GM12878 (cell line): ENCODE measurements around the gene PLIN3. TPM values are rescaled to one million over a fixed set of nuclear protein-coding genes. Genes with fewer than 3 reads are reported as not detected.

Experiments
- ATAC-seq: fragments of 200-7000 bp; cut with Tn5 transposase; 3 replicates; pipeline ENCODE4 v1.9.1; 2020; ENCODE audit warnings: mild to moderate bottlenecking, moderate library complexity
- BruUV-seq: library from RNA; stranded (reverse); fragments of 400-500 nt; replicated peaks from 2 replicates; lab custom pipeline; 2021; lab: Mats Ljungman, UMichigan
- CTCF ChIA-PET: fragments of 300-600 bp; sonication (Branson Sonifier 250); formaldehyde crosslinking; extraction: SDS; loops from one replicate; lab custom pipeline; 2021; ENCODE audit warnings: inconsistent platforms; lab: Yijun Ruan, JAX
- POLR2A ChIA-PET: fragments of 350-600 bp; formaldehyde crosslinking; extraction: SDS; loops from one replicate; lab custom pipeline; 2021; ENCODE audit warnings: inconsistent platforms; lab: Charles Lee
- RAD21 ChIA-PET: fragments of 300-600 bp; sonication (Branson Sonifier 250); formaldehyde crosslinking; loops from one replicate; lab custom pipeline; 2023; ENCODE audit warnings: antibody characterized with exemption; ENCODE audit not compliant: unreplicated experiment; lab: Charles Lee
- SMC1A ChIA-PET: fragments of 300-600 bp; sonication (Branson Sonifier 250); formaldehyde crosslinking; loops from one replicate; lab custom pipeline; 2023; ENCODE audit not compliant: unreplicated experiment, uncharacterized antibody; lab: Charles Lee
- DNase-seq: peaks from one replicate; pipeline ENCODE4 v3.0.0-alpha.2; 2011; ENCODE audit warnings: low read depth, low spot score
- FAIRE-seq: peaks from 3 replicates; lab custom pipeline; 2011; peaks lifted over from hg19 to GRCh38; lab: Jason Lieb, UNC
- H2AFZ ChIP-seq: 2 replicates; pipeline ENCODE4 v1.6.0; 2011; ENCODE audit warnings: low read depth, low read length, control low read depth; ENCODE audit not compliant: control insufficient read depth
- H3K27ac ChIP-seq: 2 replicates; pipeline ENCODE4 v1.5.1; 2011; ENCODE audit warnings: control low read depth; ENCODE audit not compliant: control insufficient read depth, insufficient read depth
- H3K27me3 ChIP-seq, 2 experiments: replicated peaks in 1 of 2; 2 replicates each; pipeline versions ENCODE4 v1.6.0 to v1.6.1; 2011; ENCODE audit warnings: low read length in 1 of 2; ENCODE audit not compliant: control insufficient read depth in 2 of 2, insufficient read depth in 2 of 2
- H3K36me3 ChIP-seq, 2 experiments: 2 replicates each; pipeline ENCODE4 v1.5.1; 2011; ENCODE audit warnings: low read length in 1 of 2; ENCODE audit not compliant: control insufficient read depth in 2 of 2, insufficient read depth in 2 of 2
- H3K4me1 ChIP-seq: 2 replicates; pipeline ENCODE4 v1.6.1; 2011; ENCODE audit warnings: mild to moderate bottlenecking, low read length, moderate library complexity, mixed read lengths; ENCODE audit not compliant: control insufficient read depth, insufficient read depth
- H3K4me2 ChIP-seq: 2 replicates; pipeline ENCODE4 v1.6.0; 2011; ENCODE audit warnings: control low read depth; ENCODE audit not compliant: control insufficient read depth, insufficient read depth
- H3K4me3 ChIP-seq: fragments of 200-600 bp; sonication (generic); 2 replicates; pipeline ENCODE4 v1.5.1; 2016
- H3K79me2 ChIP-seq: 2 replicates; pipeline ENCODE4 v1.6.0; 2011; ENCODE audit warnings: low read length; ENCODE audit not compliant: control insufficient read depth, insufficient read depth
- H3K9ac ChIP-seq: 2 replicates; pipeline ENCODE4 v1.8.0; 2011; ENCODE audit warnings: low read length, control low read depth, mixed read lengths; ENCODE audit not compliant: control insufficient read depth, insufficient read depth
- H3K9me3 ChIP-seq: replicated peaks from 3 replicates; pipeline ENCODE4 v1.5.1; 2011; ENCODE audit warnings: mild to moderate bottlenecking, low read length; ENCODE audit not compliant: control insufficient read depth, insufficient read depth
- H4K20me1 ChIP-seq: 2 replicates; pipeline ENCODE4 v1.6.0; 2011; ENCODE audit not compliant: control insufficient read depth, insufficient read depth
- ATF2 ChIP-seq: IDR thresholded peaks from 2 replicates; pipeline ENCODE4 v1.6.1; 2012; ENCODE audit warnings: low read length, inconsistent platforms
- BRCA1 ChIP-seq: IDR thresholded peaks from 2 replicates; pipeline ENCODE4 v1.6.1; 2011; ENCODE audit warnings: low read depth, low read length, improper control_type of control experiment
- CBFB ChIP-seq: IDR thresholded peaks from 2 replicates; pipeline ENCODE4 v1.6.1; 2016; ENCODE audit warnings: antibody characterized with exemption, low read depth
- CHD4 ChIP-seq: fragments of 200-600 bp; sonication (generic); IDR thresholded peaks from 2 replicates; pipeline ENCODE4 v1.6.1; 2016; ENCODE audit warnings: mild to moderate bottlenecking
- CUX1 ChIP-seq: IDR thresholded peaks from 2 replicates; pipeline ENCODE4 v1.6.1; 2012; ENCODE audit warnings: improper control_type of control experiment, low read depth, low read length; ENCODE audit not compliant: insufficient replicate concordance
- EGR1 ChIP-seq, 2 experiments: IDR thresholded peaks; 1 replicate in 1 of 2; 2 replicates in 1 of 2; pipeline ENCODE4 v1.6.1; 2011 to 2012; ENCODE audit warnings: low read depth in 2 of 2, low read length in 2 of 2, borderline replicate concordance in 1 of 2, mild to moderate bottlenecking in 1 of 2, moderate library complexity in 1 of 2
- NFYA ChIP-seq: IDR thresholded peaks from 2 replicates; pipeline ENCODE4 v1.6.1; 2011; ENCODE audit warnings: low read depth, mild to moderate bottlenecking, low read length, improper control_type of control experiment, borderline replicate concordance
- NKRF ChIP-seq: fragments of 450-650 bp; conservative IDR thresholded peaks from 2 replicates; pipeline ENCODE4 v1.6.1; 2017; ENCODE audit warnings: mild to moderate bottlenecking, moderate library complexity
- POLR2AphosphoS2 ChIP-seq: IDR thresholded peaks from 2 replicates; pipeline ENCODE4 v1.6.1; 2011; ENCODE audit warnings: low read depth, mild to moderate bottlenecking, low read length, improper control_type of control experiment, moderate library complexity
- SMARCA5 ChIP-seq: fragments of 450-650 bp; IDR thresholded peaks from 2 replicates; pipeline ENCODE4 v1.6.1; 2017; ENCODE audit warnings: mild to moderate bottlenecking
- TCF3 ChIP-seq: IDR thresholded peaks from 2 replicates; pipeline ENCODE4 v1.6.1; 2012; ENCODE audit warnings: low read depth, mild to moderate bottlenecking, low read length, borderline replicate concordance; ENCODE audit not compliant: insufficient read depth
- USF1 ChIP-seq: IDR thresholded peaks from 2 replicates; pipeline ENCODE4 v1.6.1; 2011; ENCODE audit warnings: borderline replicate concordance, low read depth, mild to moderate bottlenecking, moderate library complexity, mixed read lengths, low read length; ENCODE audit not compliant: insufficient read depth; ENCODE audit errors: extremely low read length
- USF2 ChIP-seq: IDR thresholded peaks from 2 replicates; pipeline ENCODE4 v1.6.1; 2011; ENCODE audit warnings: low read depth, low read length, improper control_type of control experiment, borderline replicate concordance
- ZSCAN29 ChIP-seq: fragments of 450-650 bp; IDR thresholded peaks from 2 replicates; pipeline ENCODE4 v1.6.1; 2017; ENCODE audit warnings: mild to moderate bottlenecking, moderate library complexity
- WGBS: methylation state at CpG from one replicate; pipeline ENCODE4 v1.1.6; 2016; ENCODE audit warnings: low lambda C conversion rate; ENCODE audit not compliant: insufficient replicate concordance, insufficient coverage; ENCODE audit errors: missing lambda C conversion rate; 5-methylcytosine and 5-hydroxymethylcytosine counted together
- in situ Hi-C: fragments of 300-500 bp; cut with MboI; formaldehyde crosslinking; loops from 9 replicates; pipeline ENCODE4 v1.14.3; 2018; ENCODE audit warnings: mixed read lengths
- intact Hi-C: fragments of 100-400 bp; cut with micrococcal nuclease; formaldehyde crosslinking; loops from one replicate; pipeline ENCODE4 v1.14.2; 2022; ENCODE audit not compliant: unreplicated experiment
- polyA plus RNA-seq, 11 experiments: library from polyadenylated mRNA; depleted of rRNA in 4 of 11; unstranded in 6 of 11; stranded (reverse) in 5 of 11; fragments of >200 nt; fragmentation: Nextera tagmentation in 4 of 11; fragmentation: Illumina TruSeq in 1 of 11; extraction: Ambion mirVana in 4 of 11; extraction: Trizol in 1 of 11; gene quantifications; 1 replicate in 1 of 11; 2 replicates in 10 of 11; pipeline versions ENCODE4 v1.2.1 to v1.2.3, GENCODE V29; 2011 to 2016; ENCODE audit warnings: inconsistent platforms in 2 of 11, missing spikeins in 2 of 11, low read depth in 1 of 11
- total RNA-seq, 4 experiments: library from RNA; depleted of rRNA in 3 of 4; stranded (reverse); fragments of >200 nt in 3 of 4; fragmentation: Illumina TruSeq in 1 of 4; extraction: Trizol in 1 of 4; gene quantifications; 2 replicates each; pipeline versions ENCODE4 v1.2.1 to v1.2.3, GENCODE V29; 2013 to 2021

PLIN3 gene
- total and polyA plus RNA-seq, 10 of the 15 experiments (the other 5 are each of a cell fraction or from before 2014, with no cell fraction given) = 7.7 to 71.4 (median 66.8) TPM

GRCh38 chr19:4897146-4897545, 29.7 kb upstream of the PLIN3 start:
- ChIA-PET RAD21 (no interaction called here), CTCF (interaction anchor here (0.8 kb wide), 1 partner anchor 92 kb away, joined by 4 read pairs; no protein-coding TSS in a partner anchor), POLR2A (no interaction called here), SMC1A (no interaction called here)
- FAIRE-seq = no peak
- BruUV-seq = no TSS peak
- 72% methylated on average over 7 of the region's 7 CpGs for WGBS
- Histone ChIP-seq H4K20me1 (no peaks in the 10 kb centered on the region), H3K4me1 (no peaks in the 10 kb centered on the region), H2AFZ (no peak overlapping the region), H3K36me3 (no peaks in the 10 kb centered on the region), H3K27me3 (no peaks in the 10 kb centered on the region), H3K9me3 (no peaks in the 10 kb centered on the region), H3K79me2 (no peaks in the 10 kb centered on the region), H3K9ac (no peak overlapping the region), H3K4me2 (no peak overlapping the region), H3K27ac (no peak overlapping the region), H3K4me3 (no peak overlapping the region)
- intact Hi-C loops = no loop called here
- in situ Hi-C loops = no loop called here
- DNase-seq = no peak
- ATAC-seq = no peak
- TF ChIP-seq ATF2 = no peak
- no peak for TF ChIP-seq CBFB
- TF ChIP-seq ZSCAN29 = no peak
- TF ChIP-seq CHD4 = no peak
- TF ChIP-seq POLR2AphosphoS2 = no peak
- no peak for TF ChIP-seq TCF3
- no peak for TF ChIP-seq NFYA
- TF ChIP-seq EGR1 (IDR thresholded peaks at IDR 0.05; ENCODE audit: borderline replicate concordance in 1 of 2, low read depth in 2 of 2, low read length in 2 of 2) = no peak
- TF ChIP-seq USF2 = no peak
- TF ChIP-seq SMARCA5 = no peak
- TF ChIP-seq BRCA1 = no peak
- TF ChIP-seq NKRF = no peak
- TF ChIP-seq USF1 = no peak
- TF ChIP-seq CUX1 = no peak
